CD4-positive, alpha-beta T cell treated with Interleukin-21 for 1 hour (primary cell): ENCODE measurements around the gene BANF1.
"Not testable (repeated sequence)": the region's sequence is repeated elsewhere in the genome, so short reads cannot be mapped to it uniquely, and the experiment has no call there.

Experiments
- DNase-seq: peaks from one replicate; pipeline ENCODE4 v3.0.0-alpha.2; 2020

Gene BANF1

GRCh38 chr11:66011785-66012303, 9.5 kb downstream of the BANF1 start, which contains the start of gene CST6:
TSS of gene CST6 (plus strand) at chr11:66012008. CDS start at chr11:66012045, 37 bp downstream.
- DNase-seq, result no peak

- DNase-seq, result no peak
Measured at GRCh38 chr11:66012371-66012945, 10.2 kb downstream of the BANF1 start.

- no peak for DNase-seq
Measured at GRCh38 chr11:66012946-66013761, 10.9 kb downstream of the BANF1 start.

- no peak for DNase-seq
Measured at GRCh38 chr11:66013762-66014100, 11.4 kb downstream of the BANF1 start.

DNA sequence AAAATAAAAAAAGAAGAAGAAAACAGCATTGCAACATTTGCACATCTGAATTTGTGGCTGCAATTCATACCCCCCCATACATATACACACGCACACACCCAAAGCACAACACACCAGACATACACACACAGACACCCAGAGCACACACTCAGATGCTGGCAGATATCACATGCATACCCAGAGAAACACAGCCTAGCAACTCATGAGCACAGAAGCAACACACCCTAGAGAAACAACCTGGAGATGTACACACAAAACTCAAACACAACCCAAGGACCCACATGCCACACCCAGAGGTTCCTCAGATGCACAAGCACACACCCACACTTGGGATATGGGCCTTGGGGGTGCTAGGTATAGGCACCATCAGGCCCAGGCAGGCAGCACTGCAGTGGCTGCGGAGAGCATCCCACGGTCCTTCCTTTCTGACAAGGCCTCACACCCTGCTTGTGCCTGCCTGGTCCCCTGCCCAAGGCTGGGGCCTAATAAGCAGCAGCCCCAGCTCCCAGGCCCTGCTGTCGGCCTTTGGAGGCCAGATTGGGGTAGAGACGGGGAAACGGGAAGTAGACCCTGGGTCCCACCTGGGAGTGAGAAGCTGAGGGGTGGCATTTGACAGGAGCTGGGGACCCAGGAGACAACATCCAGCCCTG, 12.6 kb downstream of the BANF1 start:
- no peak for DNase-seq

GRCh38 chr11:66015454-66015881, 13.2 kb downstream of the BANF1 start:
- DNase-seq, result no peak

GRCh38 chr11:66015936-66016792, 13.9 kb downstream of the BANF1 start:
- DNase-seq, result no peak

GRCh38 chr11:66016793-66017177, 14.5 kb downstream of the BANF1 start:
- DNase-seq, result no peak

GRCh38 chr11:66017321-66017720, 15.0 kb downstream of the BANF1 start:
- no peak for DNase-seq

DNA sequence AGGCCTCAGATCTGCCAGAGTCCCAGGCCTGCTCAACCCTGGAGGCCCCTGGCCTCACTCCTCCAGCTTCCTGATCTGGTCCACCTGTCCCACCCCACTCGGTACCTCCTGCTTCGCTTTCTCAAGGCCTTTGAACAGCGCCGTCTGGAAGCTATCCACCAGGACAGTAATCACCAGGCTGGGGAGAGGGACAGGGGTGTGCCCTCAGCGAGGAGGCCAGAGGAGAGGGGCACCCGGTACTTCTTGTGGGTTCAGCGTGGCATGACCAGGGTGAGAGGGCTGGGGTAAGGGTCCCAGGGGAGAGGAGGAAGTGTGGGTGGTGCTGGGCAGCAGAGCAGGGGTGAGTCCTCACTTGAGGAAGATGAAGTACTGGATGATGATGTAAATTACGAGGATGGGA, 17.9 kb downstream of the BANF1 start:
- no peak for DNase-seq

GRCh38 chr11:66020618-66021357, 18.5 kb downstream of the BANF1 start:
- DNase-seq, result peak; percentile 20

- peak; percentile 75 for DNase-seq
Measured at GRCh38 chr11:66022401-66023185, 20.3 kb downstream of the BANF1 start.

DNA sequence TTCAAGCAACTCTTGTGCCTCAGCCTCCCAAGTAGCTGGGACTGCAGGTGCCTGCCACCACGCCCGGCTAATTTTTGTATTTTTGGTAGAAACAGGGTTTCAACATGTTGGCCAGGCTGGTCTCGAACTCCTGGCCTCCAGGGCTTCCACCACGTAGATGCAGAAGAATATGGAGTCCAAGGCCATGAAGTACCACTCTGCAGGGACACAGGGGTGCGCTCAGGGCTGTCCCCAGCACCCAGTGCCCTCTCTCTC, 20.8 kb downstream of the BANF1 start:
- not testable (repeated sequence) for DNase-seq

GRCh38 chr11:66026017-66026529, 23.8 kb downstream of the BANF1 start, which contains the start of gene CATSPER1:
TSS of gene CATSPER1 (minus strand) at chr11:66026479. CDS start at chr11:66026379, 100 bp downstream.
- DNase-seq, result no peak

- no peak for DNase-seq
Measured at GRCh38 chr11:66032957-66033735, 30.8 kb downstream of the BANF1 start.

DNA sequence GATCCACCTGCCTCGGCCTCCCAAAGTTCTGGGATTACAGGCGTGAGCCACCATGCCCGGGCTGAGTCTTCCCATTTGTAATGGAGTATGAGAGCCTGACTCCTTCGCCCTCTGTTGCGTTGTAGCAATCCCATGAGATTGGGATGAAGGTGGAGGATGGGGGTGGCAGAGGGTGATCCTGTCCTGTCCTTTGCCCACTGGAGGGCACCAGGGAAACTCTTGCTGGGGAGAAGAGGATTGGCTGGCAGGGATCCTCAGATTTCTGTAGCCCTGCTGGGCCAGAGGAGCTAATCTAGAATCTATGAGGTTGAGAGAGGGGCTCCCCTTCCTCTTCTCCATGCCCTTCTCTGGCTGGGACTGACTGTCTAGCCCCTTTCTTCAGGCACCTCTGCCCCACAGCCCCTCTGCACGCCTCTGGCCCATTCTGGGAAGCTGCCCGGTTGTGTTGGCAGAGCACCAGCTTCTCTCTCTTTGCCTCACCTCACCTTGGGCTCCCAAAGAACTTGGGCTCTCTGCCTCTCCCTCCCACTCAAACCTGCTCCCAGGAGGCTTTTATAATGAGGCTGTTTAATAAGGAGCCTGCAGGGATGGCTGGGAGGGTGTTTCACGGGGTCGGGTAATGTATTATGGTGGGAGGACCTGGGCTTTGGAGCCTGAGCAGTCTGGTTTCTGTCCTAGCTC, 33.5 kb downstream of the BANF1 start:
- DNase-seq, result no peak

DNA sequence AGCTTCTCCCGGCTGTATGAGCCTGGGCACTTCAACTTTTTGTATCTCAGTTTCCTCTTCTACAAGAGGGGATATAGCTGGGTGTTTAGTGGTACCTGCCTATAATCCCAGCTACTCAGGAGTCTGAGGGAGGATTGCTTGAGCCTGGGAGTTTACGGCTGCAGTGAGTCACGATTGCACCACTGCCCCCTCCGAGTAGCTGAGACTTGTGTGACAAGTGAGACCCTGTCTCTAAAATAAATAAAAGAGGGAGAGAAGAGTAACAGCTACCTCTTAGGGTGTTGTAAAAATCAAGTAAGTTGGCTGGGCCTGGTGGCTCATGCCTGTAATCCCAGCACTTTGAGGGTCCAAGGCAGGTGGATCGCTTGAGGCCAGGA, 34.0 kb downstream of the BANF1 start:
- DNase-seq, result no peak

- no peak for DNase-seq
Measured at GRCh38 chr11:66037327-66037726, 35.0 kb downstream of the BANF1 start.

DNA sequence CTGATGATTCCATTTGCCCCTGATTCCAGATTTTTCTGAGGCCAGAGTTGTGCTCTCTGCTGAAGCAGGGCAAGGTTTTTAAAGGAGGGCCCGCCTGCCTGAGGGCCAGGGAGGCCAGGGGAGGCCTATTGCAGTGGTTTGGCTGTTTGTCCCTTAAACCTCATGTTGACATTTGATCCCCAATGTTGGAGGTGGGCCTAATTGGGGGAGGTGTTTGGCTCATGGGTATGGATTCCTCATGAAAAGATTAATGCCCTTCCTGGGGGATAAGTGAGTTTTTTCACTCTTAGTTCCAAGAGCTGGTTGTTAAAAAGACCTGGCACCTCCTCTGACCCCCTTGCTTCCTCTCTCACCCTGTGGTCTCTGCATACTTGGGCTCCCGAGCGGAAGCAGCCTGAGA, 37.5 kb downstream of the BANF1 start:
- DNase-seq, result no peak
